GM12865 (cell line): ENCODE measurements around the gene ZNF740.

ENCODE experiments used
- DNase-seq: peaks from one replicate; pipeline ENCODE4 v3.0.0; 2010; ENCODE audit warnings: low read depth
- H3K4me3 ChIP-seq: 2 replicates; pipeline ENCODE4 v1.5.1; 2011; ENCODE audit warnings: mild to moderate bottlenecking, low read depth, low read length, control low read depth
- TF ChIP-seq, protein P1 (sequence below): IDR thresholded peaks from 2 replicates; pipeline ENCODE4 v1.5.1; 2011; ENCODE audit warnings: low read length, control low read depth, low read depth, inconsistent platforms; ENCODE audit not compliant: insufficient read depth; ENCODE audit errors: missing control alignments

Gene ZNF740

DNA sequence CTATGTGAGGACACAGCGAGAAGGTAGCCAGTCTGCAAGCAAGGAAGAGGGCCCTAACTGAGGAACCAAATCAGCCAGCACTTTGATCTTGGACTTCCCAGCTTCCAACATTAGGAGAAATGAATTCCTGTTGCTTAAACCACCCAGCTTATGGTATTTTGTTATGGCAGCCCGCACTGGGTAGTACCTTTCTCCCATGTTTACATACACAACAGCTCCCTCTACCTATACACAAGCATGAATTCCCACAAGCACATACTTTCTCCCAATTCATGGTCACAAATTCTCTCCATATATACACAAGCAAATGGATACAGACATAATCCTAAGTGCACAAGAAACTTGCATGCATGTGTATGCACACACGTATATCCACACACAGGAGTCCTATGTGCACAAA lies 19.2 kb downstream of the ZNF740 start:
- TF ChIP-seq, protein P1, sequence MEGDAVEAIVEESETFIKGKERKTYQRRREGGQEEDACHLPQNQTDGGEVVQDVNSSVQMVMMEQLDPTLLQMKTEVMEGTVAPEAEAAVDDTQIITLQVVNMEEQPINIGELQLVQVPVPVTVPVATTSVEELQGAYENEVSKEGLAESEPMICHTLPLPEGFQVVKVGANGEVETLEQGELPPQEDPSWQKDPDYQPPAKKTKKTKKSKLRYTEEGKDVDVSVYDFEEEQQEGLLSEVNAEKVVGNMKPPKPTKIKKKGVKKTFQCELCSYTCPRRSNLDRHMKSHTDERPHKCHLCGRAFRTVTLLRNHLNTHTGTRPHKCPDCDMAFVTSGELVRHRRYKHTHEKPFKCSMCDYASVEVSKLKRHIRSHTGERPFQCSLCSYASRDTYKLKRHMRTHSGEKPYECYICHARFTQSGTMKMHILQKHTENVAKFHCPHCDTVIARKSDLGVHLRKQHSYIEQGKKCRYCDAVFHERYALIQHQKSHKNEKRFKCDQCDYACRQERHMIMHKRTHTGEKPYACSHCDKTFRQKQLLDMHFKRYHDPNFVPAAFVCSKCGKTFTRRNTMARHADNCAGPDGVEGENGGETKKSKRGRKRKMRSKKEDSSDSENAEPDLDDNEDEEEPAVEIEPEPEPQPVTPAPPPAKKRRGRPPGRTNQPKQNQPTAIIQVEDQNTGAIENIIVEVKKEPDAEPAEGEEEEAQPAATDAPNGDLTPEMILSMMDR = no peak
- no peak overlapping the region for H3K4me3 ChIP-seq
- no peak for DNase-seq

- H3K4me3 ChIP-seq = 0 out of 2 replicates have a peak overlapping the region, but pooled peaks have one; percentile 0
- TF ChIP-seq, protein P1 = no peak
- DNase-seq = no peak
Measured at GRCh38 chr12:53200107-53200457, 19.6 kb downstream of the ZNF740 start.

- DNase-seq = peak; percentile 88
- H3K4me3 ChIP-seq = peak overlapping the region; percentile 65
- TF ChIP-seq, protein P1 = no peak
Measured at GRCh38 chr12:53200458-53201176, 20.1 kb downstream of the ZNF740 start.

DNA sequence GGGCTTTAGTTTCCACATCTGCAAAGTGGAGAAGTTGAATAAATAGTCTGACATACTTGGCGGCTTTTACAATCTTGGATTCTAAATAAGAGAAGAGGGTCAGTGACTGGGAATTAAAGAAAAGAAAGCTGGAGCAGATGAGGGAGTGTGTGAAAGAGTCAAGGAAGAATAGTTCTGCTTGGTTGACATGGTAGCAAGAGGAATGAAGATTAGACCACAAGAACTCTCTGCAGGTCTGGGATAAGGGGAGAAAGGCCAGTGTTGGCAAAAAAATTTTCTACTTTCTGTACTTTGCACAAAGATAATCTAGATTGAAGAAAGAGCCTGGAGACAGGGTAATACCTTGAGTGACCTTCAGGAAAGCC lies 20.6 kb downstream of the ZNF740 start:
- TF ChIP-seq, protein P1 = no peak
- no peak for DNase-seq
- H3K4me3 ChIP-seq = peak overlapping the region; percentile 65

- peak overlapping the region; percentile 65 for H3K4me3 ChIP-seq
- TF ChIP-seq, protein P1 = no peak
- DNase-seq = no peak
Measured at GRCh38 chr12:53201639-53202038, 21.1 kb downstream of the ZNF740 start.

GRCh38 chr12:53202316-53202715 lies 21.8 kb downstream of the ZNF740 start:
- H3K4me3 ChIP-seq = peak overlapping the region; percentile 65

GRCh38 chr12:53204351-53204750 lies 23.8 kb downstream of the ZNF740 start:
- TF ChIP-seq, protein P1 = no peak
- no peak for DNase-seq
- peak overlapping the region; percentile 65 for H3K4me3 ChIP-seq

More at GRCh38 chr12:53202316-53202715, 21.8 kb downstream of the ZNF740 start:
- peak; percentile 53 for DNase-seq
